ENCODE measurements around the gene AHCYL2. TPM values are rescaled to one million over a fixed set of nuclear protein-coding genes. Genes with fewer than 3 reads are reported as not detected.
"Not testable (repeated sequence)": the region's sequence is repeated elsewhere in the genome, so short reads cannot be mapped to it uniquely, and the experiment has no call there.

AHCYL2 gene
- polyA plus RNA-seq, 3 donors = 10.7 to 14.6 (median 12.1) TPM

DNA sequence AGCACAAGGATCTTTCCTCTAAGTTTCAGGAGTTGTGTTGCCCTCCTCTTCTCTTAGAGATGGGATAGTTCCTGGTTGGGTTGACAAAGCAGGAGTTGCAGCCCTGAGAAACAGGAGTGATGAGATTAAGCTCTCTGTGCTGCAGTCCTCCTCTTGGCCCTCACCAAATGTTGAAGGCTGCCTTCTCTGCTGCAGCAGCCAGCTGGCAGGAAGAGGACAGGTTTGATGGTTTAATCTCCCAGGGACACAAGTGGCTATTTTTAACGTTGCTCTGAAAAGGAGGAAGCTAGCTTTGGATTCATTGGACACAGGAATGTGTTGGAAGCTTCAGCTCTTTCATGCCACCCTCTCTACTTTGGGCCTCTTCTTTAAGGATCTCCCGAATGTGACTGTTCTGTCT is 218.8 kb downstream of the AHCYL2 start:
- H3K27me3 ChIP-seq (ENCODE audit: control insufficient read depth in 2 of 2, insufficient read depth in 2 of 2, low read length in 2 of 2) = no peaks in the 10 kb centered on the region
- WGBS (ENCODE audit: insufficient coverage) = no CpG with 5 or more reads among the region's 2 CpGs
- H3K4me2 ChIP-seq (replicated peaks; ENCODE audit: extremely low read depth, low read length, poor library complexity, severe bottlenecking) = no peak overlapping the region
- Mint-ChIP-seq H3K9me3 (peaks cover 1 to 12% (median 4%) of the 10 kb centered on the region in 7 donors), H3K27ac (no peak overlapping the region), H3K4me3 (no peak overlapping the region), H3K4me1 (peaks cover 7% of the 10 kb centered on the region), H3K36me3 (peaks cover 6 to 9% of the 10 kb centered on the region in 2 donors), H3K27me3 (ENCODE audit: low read depth in 3 of 3) (peaks cover 2 to 6% (median 2%) of the 10 kb centered on the region in 3 donors)
- peaks cover 0 to 2% of the 10 kb centered on the region in 2 donors for H3K9me3 ChIP-seq (replicated peaks in 1 of 2; ENCODE audit: control insufficient read depth in 1 of 2, insufficient read depth in 1 of 2, low read length in 2 of 2)
- no peak overlapping the region for H3K27ac ChIP-seq (ENCODE audit: low read depth in 1 of 2, low read length in 2 of 2)
- intact Hi-C loops (cut with micrococcal nuclease) = no loop called here
- TF ChIP-seq, protein P1, sequence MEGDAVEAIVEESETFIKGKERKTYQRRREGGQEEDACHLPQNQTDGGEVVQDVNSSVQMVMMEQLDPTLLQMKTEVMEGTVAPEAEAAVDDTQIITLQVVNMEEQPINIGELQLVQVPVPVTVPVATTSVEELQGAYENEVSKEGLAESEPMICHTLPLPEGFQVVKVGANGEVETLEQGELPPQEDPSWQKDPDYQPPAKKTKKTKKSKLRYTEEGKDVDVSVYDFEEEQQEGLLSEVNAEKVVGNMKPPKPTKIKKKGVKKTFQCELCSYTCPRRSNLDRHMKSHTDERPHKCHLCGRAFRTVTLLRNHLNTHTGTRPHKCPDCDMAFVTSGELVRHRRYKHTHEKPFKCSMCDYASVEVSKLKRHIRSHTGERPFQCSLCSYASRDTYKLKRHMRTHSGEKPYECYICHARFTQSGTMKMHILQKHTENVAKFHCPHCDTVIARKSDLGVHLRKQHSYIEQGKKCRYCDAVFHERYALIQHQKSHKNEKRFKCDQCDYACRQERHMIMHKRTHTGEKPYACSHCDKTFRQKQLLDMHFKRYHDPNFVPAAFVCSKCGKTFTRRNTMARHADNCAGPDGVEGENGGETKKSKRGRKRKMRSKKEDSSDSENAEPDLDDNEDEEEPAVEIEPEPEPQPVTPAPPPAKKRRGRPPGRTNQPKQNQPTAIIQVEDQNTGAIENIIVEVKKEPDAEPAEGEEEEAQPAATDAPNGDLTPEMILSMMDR (IDR thresholded peaks at IDR 0.05) = no peak
- no peaks in the 10 kb centered on the region for H4K20me1 ChIP-seq (ENCODE audit: insufficient read depth, low read length)
- H3K79me2 ChIP-seq (ENCODE audit: insufficient read depth, low read length) = no peaks in the 10 kb centered on the region
- H3K4me1 ChIP-seq (ENCODE audit: control insufficient read depth in 1 of 2, insufficient read depth in 2 of 2, low read length in 2 of 2) = peaks cover 0 to 5% of the 10 kb centered on the region in 2 donors
- no peak overlapping the region for H3K9ac ChIP-seq (ENCODE audit: insufficient read depth, low read length, poor library complexity, severe bottlenecking)
- DNase-seq = no peak
- no peaks in the 10 kb centered on the region for H3K36me3 ChIP-seq (replicated peaks in 1 of 2; ENCODE audit: control insufficient read depth in 1 of 2, insufficient read depth in 2 of 2, low read length in 2 of 2)
- no peak overlapping the region for H2AFZ ChIP-seq (ENCODE audit: insufficient read depth, low read depth, low read length, poor library complexity, severe bottlenecking)
- no peak overlapping the region for H3K4me3 ChIP-seq (replicated peaks in 1 of 3; ENCODE audit: low read depth in 2 of 3, low read length in 3 of 3)

DNA sequence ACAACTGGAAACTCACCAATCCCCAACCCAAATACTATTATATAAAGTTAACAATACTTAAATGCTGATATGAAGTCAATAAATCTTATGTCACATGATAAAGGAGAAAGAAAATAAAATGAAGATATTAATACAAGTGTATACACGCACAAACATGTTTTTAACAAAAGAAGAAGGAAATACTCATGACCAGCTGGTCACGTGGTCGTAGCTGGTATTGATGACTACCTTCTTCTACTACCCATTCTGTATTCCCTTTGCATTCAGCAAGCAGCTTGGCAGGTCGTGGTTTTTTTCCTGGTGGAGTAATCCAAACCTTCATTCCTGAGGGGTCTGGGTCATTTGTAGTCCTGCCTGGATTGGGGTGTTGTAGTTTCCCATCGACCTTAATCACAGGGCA is 219.9 kb downstream of the AHCYL2 start:
- intact Hi-C loops (cut with micrococcal nuclease); H3K27me3 Mint-ChIP-seq (ENCODE audit: low read depth in 3 of 3); H3K4me1 ChIP-seq (ENCODE audit: control insufficient read depth in 1 of 2, insufficient read depth in 2 of 2, low read length in 2 of 2); H3K4me3 Mint-ChIP-seq; H3K27ac Mint-ChIP-seq; H3K9ac ChIP-seq (ENCODE audit: insufficient read depth, low read length, poor library complexity, severe bottlenecking); H3K27me3 ChIP-seq (ENCODE audit: control insufficient read depth in 2 of 2, insufficient read depth in 2 of 2, low read length in 2 of 2); H3K27ac ChIP-seq (ENCODE audit: low read depth in 1 of 2, low read length in 2 of 2); H3K36me3 ChIP-seq (replicated peaks in 1 of 2; ENCODE audit: control insufficient read depth in 1 of 2, insufficient read depth in 2 of 2, low read length in 2 of 2); H3K4me3 ChIP-seq (replicated peaks in 1 of 3; ENCODE audit: low read depth in 2 of 3, low read length in 3 of 3); DNase-seq; H3K79me2 ChIP-seq (ENCODE audit: insufficient read depth, low read length); H4K20me1 ChIP-seq (ENCODE audit: insufficient read depth, low read length); H3K9me3 ChIP-seq (replicated peaks in 1 of 2; ENCODE audit: control insufficient read depth in 1 of 2, insufficient read depth in 1 of 2, low read length in 2 of 2); H3K4me2 ChIP-seq (replicated peaks; ENCODE audit: extremely low read depth, low read length, poor library complexity, severe bottlenecking); H3K4me1 Mint-ChIP-seq; H2AFZ ChIP-seq (ENCODE audit: insufficient read depth, low read depth, low read length, poor library complexity, severe bottlenecking): not testable (repeated sequence)
- Mint-ChIP-seq H3K9me3 (peaks cover 9 to 20% (median 12%) of the 10 kb centered on the region in 7 donors), H3K36me3 (peaks cover 9 to 16% of the 10 kb centered on the region in 2 donors)
- WGBS (ENCODE audit: insufficient coverage) = no CpG with 5 or more reads among the region's 5 CpGs

DNA sequence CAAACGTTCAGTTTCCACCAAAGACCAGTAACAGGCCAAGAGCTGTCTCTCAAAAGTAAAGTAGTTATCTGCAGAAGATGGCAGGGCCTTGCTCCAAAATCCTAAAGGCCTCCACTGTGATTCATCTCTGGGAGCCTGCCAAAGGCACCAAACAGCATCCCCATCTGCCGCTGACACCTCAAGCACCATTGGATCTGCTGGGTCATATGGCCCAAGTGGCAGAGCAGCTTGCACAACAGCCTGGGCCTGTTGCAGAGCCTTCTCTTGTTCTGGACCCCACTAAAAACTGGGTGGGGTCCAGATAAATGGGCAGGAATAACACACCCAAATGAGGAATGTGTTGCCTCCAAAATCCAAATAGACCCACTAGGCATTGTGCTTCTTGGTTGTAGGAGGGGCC is 222.1 kb downstream of the AHCYL2 start:
- WGBS (ENCODE audit: insufficient coverage) = no CpG with 5 or more reads among the region's 2 CpGs
- intact Hi-C loops (cut with micrococcal nuclease); H4K20me1 ChIP-seq (ENCODE audit: insufficient read depth, low read length): not testable (repeated sequence)

DNA sequence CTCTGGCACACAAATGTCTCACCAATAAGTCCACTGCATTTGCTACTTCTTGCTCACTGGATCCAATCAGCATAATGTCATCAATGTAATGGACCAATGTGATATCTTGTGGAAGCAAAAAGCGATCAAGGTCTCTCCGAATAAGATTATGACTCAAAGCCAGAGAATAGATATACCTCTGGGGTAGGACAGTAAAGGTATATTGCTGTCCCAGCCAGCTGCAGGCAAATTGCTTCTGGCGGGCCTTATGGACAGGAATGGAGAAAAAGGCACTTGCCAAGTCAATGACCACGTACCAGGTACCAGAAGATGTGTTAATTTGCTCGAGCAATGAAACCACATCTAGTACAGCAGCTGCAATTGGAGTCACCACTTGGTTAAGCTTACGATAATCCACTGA is 222.6 kb downstream of the AHCYL2 start:
- H3K36me3 ChIP-seq (replicated peaks in 1 of 2; ENCODE audit: control insufficient read depth in 1 of 2, insufficient read depth in 2 of 2, low read length in 2 of 2); DNase-seq; H3K9me3 ChIP-seq (replicated peaks in 1 of 2; ENCODE audit: control insufficient read depth in 1 of 2, insufficient read depth in 1 of 2, low read length in 2 of 2); H3K4me2 ChIP-seq (replicated peaks; ENCODE audit: extremely low read depth, low read length, poor library complexity, severe bottlenecking); H3K79me2 ChIP-seq (ENCODE audit: insufficient read depth, low read length); H3K4me3 ChIP-seq (replicated peaks in 1 of 3; ENCODE audit: low read depth in 2 of 3, low read length in 3 of 3); H3K4me3 Mint-ChIP-seq; H4K20me1 ChIP-seq (ENCODE audit: insufficient read depth, low read length); H3K27ac ChIP-seq (ENCODE audit: low read depth in 1 of 2, low read length in 2 of 2); H3K4me1 ChIP-seq (ENCODE audit: control insufficient read depth in 1 of 2, insufficient read depth in 2 of 2, low read length in 2 of 2); H3K9ac ChIP-seq (ENCODE audit: insufficient read depth, low read length, poor library complexity, severe bottlenecking); intact Hi-C loops (cut with micrococcal nuclease); H3K27ac Mint-ChIP-seq; H2AFZ ChIP-seq (ENCODE audit: insufficient read depth, low read depth, low read length, poor library complexity, severe bottlenecking); H3K4me1 Mint-ChIP-seq; H3K27me3 ChIP-seq (ENCODE audit: control insufficient read depth in 2 of 2, insufficient read depth in 2 of 2, low read length in 2 of 2); H3K27me3 Mint-ChIP-seq (ENCODE audit: low read depth in 3 of 3): not testable (repeated sequence)
- 93% methylated on average over 3 of the region's 6 CpGs for WGBS (ENCODE audit: insufficient coverage)
- Mint-ChIP-seq H3K9me3 (peaks cover 9 to 20% (median 12%) of the 10 kb centered on the region in 7 donors), H3K36me3 (peaks cover 13 to 16% of the 10 kb centered on the region in 2 donors)

More for the DNA sequence above, 222.1 kb downstream of the AHCYL2 start:
- not testable (repeated sequence) for H3K4me3 ChIP-seq (replicated peaks in 1 of 3; ENCODE audit: low read depth in 2 of 3, low read length in 3 of 3); H3K4me1 Mint-ChIP-seq; H3K4me2 ChIP-seq (replicated peaks; ENCODE audit: extremely low read depth, low read length, poor library complexity, severe bottlenecking); DNase-seq; H3K9me3 ChIP-seq (replicated peaks in 1 of 2; ENCODE audit: control insufficient read depth in 1 of 2, insufficient read depth in 1 of 2, low read length in 2 of 2); H3K27me3 ChIP-seq (ENCODE audit: control insufficient read depth in 2 of 2, insufficient read depth in 2 of 2, low read length in 2 of 2); H3K4me3 Mint-ChIP-seq; H3K27ac ChIP-seq (ENCODE audit: low read depth in 1 of 2, low read length in 2 of 2); H3K27ac Mint-ChIP-seq; H3K79me2 ChIP-seq (ENCODE audit: insufficient read depth, low read length); H3K27me3 Mint-ChIP-seq (ENCODE audit: low read depth in 3 of 3); H3K36me3 ChIP-seq (replicated peaks in 1 of 2; ENCODE audit: control insufficient read depth in 1 of 2, insufficient read depth in 2 of 2, low read length in 2 of 2); H3K9ac ChIP-seq (ENCODE audit: insufficient read depth, low read length, poor library complexity, severe bottlenecking); H2AFZ ChIP-seq (ENCODE audit: insufficient read depth, low read depth, low read length, poor library complexity, severe bottlenecking); H3K4me1 ChIP-seq (ENCODE audit: control insufficient read depth in 1 of 2, insufficient read depth in 2 of 2, low read length in 2 of 2)
- peaks cover 12 to 16% of the 10 kb centered on the region in 2 donors for H3K36me3 Mint-ChIP-seq
- peaks cover 9 to 20% (median 12%) of the 10 kb centered on the region in 7 donors for H3K9me3 Mint-ChIP-seq
